DOHH2 (cell line): ENCODE measurements around the gene SPA17.

ENCODE experiments used
- H3F3A ChIP-seq: fragments of 200-600 bp; sonication (generic), shearing (Covaris generic); 2 replicates; pipeline ENCODE4 v1.6.0; 2016; ENCODE audit warnings: antibody characterized with exemption, mild to moderate bottlenecking; ENCODE audit not compliant: control insufficient read depth, insufficient read depth
- H3K27ac ChIP-seq: fragments of 200-600 bp; sonication (generic); 2 replicates; pipeline ENCODE4 v1.5.1; 2014; ENCODE audit warnings: low read depth, mild to moderate bottlenecking, low read length, moderate library complexity
- H3K27me3 ChIP-seq: fragments of 200-600 bp; sonication (generic); 2 replicates; pipeline ENCODE4 v1.6.1; 2014; ENCODE audit warnings: mild to moderate bottlenecking, low read length, mixed read lengths; ENCODE audit not compliant: control insufficient read depth
- H3K36me3 ChIP-seq: fragments of 200-600 bp; sonication (generic); 2 replicates; pipeline ENCODE4 v1.6.1; 2014; ENCODE audit warnings: mild to moderate bottlenecking, low read length, moderate library complexity, mixed read lengths; ENCODE audit not compliant: control insufficient read depth
- H3K4me1 ChIP-seq: fragments of 200-600 bp; sonication (generic); 2 replicates; pipeline ENCODE4 v1.6.1; 2014; ENCODE audit warnings: mild to moderate bottlenecking, low read length, mixed read lengths; ENCODE audit not compliant: control insufficient read depth
- H3K4me2 ChIP-seq: fragments of 200-600 bp; sonication (generic); 2 replicates; pipeline ENCODE4 v1.6.0; 2014; ENCODE audit warnings: mild to moderate bottlenecking, low read length, moderate library complexity
- H3K4me3 ChIP-seq: fragments of 200-600 bp; sonication (generic); 2 replicates; pipeline ENCODE4 v1.5.1; 2014; ENCODE audit warnings: mild to moderate bottlenecking, low read length, mixed read lengths
- H3K79me2 ChIP-seq: fragments of 200-600 bp; sonication (generic); 2 replicates; pipeline ENCODE4 v1.6.1; 2014; ENCODE audit warnings: mild to moderate bottlenecking, low read length, mixed read lengths; ENCODE audit not compliant: control insufficient read depth
- H3K9me2 ChIP-seq: fragments of 200-600 bp; sonication (generic); replicated peaks from 2 replicates; pipeline ENCODE4 v1.6.1; 2014; ENCODE audit warnings: mild to moderate bottlenecking, low read length, mixed read lengths; ENCODE audit not compliant: control insufficient read depth
- H3K9me3 ChIP-seq: fragments of 200-600 bp; sonication (generic); 2 replicates; pipeline ENCODE4 v1.6.1; 2014; ENCODE audit warnings: antibody characterized with exemption, low read length, mixed read lengths; ENCODE audit not compliant: control insufficient read depth, insufficient read depth
- H4K20me1 ChIP-seq: fragments of 200-600 bp; sonication (generic); 2 replicates; pipeline ENCODE4 v1.6.0; 2014; ENCODE audit warnings: low read depth, mild to moderate bottlenecking, antibody characterized with exemption, low read length, moderate library complexity; ENCODE audit not compliant: control insufficient read depth, insufficient read depth
- EZH2phosphoT487 ChIP-seq: fragments of 200-600 bp; sonication (generic); IDR thresholded peaks from 2 replicates; pipeline ENCODE4 v1.6.1; 2017; ENCODE audit warnings: borderline replicate concordance, mild to moderate bottlenecking, antibody characterized with exemption, low read length, moderate library complexity, mixed read lengths
- TF ChIP-seq, protein P1 (sequence below): fragments of 200-600 bp; sonication (generic); IDR thresholded peaks from one replicate; pipeline ENCODE4 v1.5.1; 2014; ENCODE audit warnings: antibody characterized with exemption, mild to moderate bottlenecking, low read depth, low read length; ENCODE audit not compliant: poor library complexity, severe bottlenecking

Gene SPA17

DNA sequence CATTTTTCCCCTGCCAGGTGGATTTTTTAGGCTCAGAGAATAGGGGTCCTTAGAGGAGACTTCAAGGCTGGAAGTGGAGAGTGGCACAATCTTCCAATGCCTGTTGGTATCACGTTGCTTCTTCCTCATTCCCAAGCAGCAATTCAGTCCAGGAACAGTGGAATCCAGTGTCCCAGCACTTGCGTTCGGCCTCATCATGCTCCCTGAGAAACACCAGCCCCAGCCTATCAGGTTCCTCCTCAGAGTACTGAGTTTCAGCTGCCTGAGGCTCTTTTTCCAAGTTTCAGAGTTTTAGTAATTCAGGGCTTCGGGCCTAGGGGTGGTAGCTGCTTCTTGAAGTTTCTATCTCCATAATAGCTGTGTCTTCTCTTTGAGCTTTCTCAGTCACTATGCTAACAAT lies 34.1 kb downstream of the SPA17 start:
- no peak for TF ChIP-seq EZH2phosphoT487
- TF ChIP-seq, protein P1, sequence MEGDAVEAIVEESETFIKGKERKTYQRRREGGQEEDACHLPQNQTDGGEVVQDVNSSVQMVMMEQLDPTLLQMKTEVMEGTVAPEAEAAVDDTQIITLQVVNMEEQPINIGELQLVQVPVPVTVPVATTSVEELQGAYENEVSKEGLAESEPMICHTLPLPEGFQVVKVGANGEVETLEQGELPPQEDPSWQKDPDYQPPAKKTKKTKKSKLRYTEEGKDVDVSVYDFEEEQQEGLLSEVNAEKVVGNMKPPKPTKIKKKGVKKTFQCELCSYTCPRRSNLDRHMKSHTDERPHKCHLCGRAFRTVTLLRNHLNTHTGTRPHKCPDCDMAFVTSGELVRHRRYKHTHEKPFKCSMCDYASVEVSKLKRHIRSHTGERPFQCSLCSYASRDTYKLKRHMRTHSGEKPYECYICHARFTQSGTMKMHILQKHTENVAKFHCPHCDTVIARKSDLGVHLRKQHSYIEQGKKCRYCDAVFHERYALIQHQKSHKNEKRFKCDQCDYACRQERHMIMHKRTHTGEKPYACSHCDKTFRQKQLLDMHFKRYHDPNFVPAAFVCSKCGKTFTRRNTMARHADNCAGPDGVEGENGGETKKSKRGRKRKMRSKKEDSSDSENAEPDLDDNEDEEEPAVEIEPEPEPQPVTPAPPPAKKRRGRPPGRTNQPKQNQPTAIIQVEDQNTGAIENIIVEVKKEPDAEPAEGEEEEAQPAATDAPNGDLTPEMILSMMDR: no peak
- Histone ChIP-seq H3K4me3 (no peak overlapping the region), H3K4me1 (no peaks in the 10 kb centered on the region), H3K79me2 (no peaks in the 10 kb centered on the region), H3K9me2 (no peaks in the 10 kb centered on the region), H3K27ac (no peak overlapping the region), H3K27me3 (no peaks in the 10 kb centered on the region), H3K4me2 (no peak overlapping the region), H3K9me3 (no peaks in the 10 kb centered on the region), H4K20me1 (no peaks in the 10 kb centered on the region), H3F3A (no peaks in the 10 kb centered on the region), H3K36me3 (no peaks in the 10 kb centered on the region)

DNA sequence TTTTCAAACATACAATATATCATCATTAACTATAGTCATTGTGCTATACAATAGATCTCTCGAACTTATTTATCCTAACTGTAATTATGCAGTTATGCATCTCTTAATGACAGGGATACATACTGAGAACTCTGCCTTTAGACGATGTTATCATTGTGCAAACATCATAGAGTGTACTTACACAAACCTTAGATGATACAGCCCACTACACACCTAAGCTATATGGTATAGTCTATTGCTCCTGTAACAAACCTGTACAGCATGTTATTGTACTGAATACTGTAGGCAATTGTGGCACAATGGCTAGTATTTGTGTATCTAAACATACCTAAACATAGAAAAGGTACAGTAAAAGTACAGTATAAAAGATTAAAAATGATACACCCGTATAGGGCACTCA lies 38.7 kb downstream of the SPA17 start:
- TF ChIP-seq, protein P1: no peak
- no peak for TF ChIP-seq EZH2phosphoT487
- Histone ChIP-seq H3K4me2 (no peak overlapping the region), H3K36me3 (no peaks in the 10 kb centered on the region), H3K27ac (no peak overlapping the region), H3K79me2 (no peaks in the 10 kb centered on the region), H4K20me1 (no peaks in the 10 kb centered on the region), H3K4me1 (no peaks in the 10 kb centered on the region), H3K27me3 (peaks cover 7% of the 10 kb centered on the region), H3F3A (no peaks in the 10 kb centered on the region), H3K9me2 (no peaks in the 10 kb centered on the region), H3K9me3 (no peaks in the 10 kb centered on the region), H3K4me3 (no peak overlapping the region)

DNA sequence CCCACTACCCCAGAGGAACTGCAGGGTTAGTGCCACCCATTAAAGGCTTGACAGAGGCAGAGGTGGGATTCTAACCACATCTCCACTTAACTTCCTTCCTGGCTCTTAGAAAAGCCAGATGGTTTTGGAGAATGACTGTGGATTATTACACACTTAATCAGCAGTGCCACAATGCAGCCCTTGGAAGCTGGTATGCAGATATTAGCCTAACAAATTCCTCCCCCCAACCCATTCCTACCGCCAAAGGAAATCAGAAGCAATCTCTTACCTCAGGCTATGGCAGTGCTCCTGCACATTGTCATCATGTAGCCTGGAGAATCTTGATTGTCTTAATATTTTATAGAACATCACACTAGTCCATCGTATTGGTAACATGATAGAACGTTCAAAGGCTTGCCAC lies 42.9 kb downstream of the SPA17 start:
- Histone ChIP-seq H3K27ac (no peak overlapping the region), H3K9me2 (no peaks in the 10 kb centered on the region), H3K27me3 (peaks cover 34% of the 10 kb centered on the region), H3F3A (no peaks in the 10 kb centered on the region), H3K4me1 (peaks cover 11% of the 10 kb centered on the region), H4K20me1 (no peaks in the 10 kb centered on the region), H3K4me2 (no peak overlapping the region), H3K4me3 (no peak overlapping the region), H3K79me2 (no peaks in the 10 kb centered on the region), H3K36me3 (no peaks in the 10 kb centered on the region), H3K9me3 (no peaks in the 10 kb centered on the region)
- TF ChIP-seq, protein P1: no peak

DNA sequence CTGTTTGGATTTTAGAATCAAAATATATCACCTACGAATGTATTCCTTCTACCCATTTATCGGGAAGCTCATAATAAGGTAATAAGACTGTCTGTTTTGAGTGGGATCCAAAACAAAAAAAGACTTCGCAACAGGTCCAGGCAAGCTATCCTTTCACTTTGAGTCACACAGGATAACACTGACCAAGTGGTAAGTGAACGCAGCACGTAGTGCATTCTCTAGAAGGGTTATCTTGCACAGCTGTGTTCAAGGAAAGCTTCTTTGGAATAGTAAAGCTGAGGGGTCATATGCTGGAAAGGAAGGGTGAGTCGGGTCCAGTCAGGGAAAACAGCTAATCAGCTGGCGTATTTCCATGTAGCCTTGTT lies 43.7 kb downstream of the SPA17 start:
- no peak for TF ChIP-seq EZH2phosphoT487
- TF ChIP-seq, protein P1: no peak
- no peaks in the 10 kb centered on the region for H4K20me1 ChIP-seq
- no peak overlapping the region for H3K4me2 ChIP-seq
- H3K9me3 ChIP-seq: no peaks in the 10 kb centered on the region
- no peak overlapping the region for H3K4me3 ChIP-seq
- no peak overlapping the region for H3K27ac ChIP-seq
- H3K4me1 ChIP-seq: peaks cover 20% of the 10 kb centered on the region
- no peaks in the 10 kb centered on the region for H3K9me2 ChIP-seq
- no peaks in the 10 kb centered on the region for H3K79me2 ChIP-seq
- H3F3A ChIP-seq: no peaks in the 10 kb centered on the region
- H3K36me3 ChIP-seq: no peaks in the 10 kb centered on the region
- H3K27me3 ChIP-seq: peaks cover 34% of the 10 kb centered on the region
